ENCODE results near the gene DDX3Y.

Gene DDX3Y

DNA sequence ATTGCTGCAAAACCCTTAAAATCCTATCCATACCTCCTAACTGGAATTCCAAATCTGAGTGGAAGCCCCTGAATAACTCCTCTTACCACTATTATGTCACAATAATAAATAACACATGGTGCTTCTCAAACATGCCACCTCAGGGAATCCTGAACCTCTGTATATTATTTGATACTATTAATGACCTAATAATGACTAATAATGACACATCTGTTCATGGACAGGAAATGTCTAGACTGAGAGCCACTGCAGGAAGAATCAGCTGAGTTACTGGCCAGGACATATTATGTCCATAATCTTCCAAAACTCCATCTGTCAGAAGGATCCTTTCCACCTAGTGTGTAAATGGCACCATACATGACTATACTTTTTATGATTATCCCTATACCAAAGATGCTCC, 7.7 kb upstream of the DDX3Y start:
- TF ChIP-seq EZH2 (IDR thresholded peaks at IDR 0.05; ENCODE audit: borderline replicate concordance, low read length), result no peak
- TF ChIP-seq, protein P1, sequence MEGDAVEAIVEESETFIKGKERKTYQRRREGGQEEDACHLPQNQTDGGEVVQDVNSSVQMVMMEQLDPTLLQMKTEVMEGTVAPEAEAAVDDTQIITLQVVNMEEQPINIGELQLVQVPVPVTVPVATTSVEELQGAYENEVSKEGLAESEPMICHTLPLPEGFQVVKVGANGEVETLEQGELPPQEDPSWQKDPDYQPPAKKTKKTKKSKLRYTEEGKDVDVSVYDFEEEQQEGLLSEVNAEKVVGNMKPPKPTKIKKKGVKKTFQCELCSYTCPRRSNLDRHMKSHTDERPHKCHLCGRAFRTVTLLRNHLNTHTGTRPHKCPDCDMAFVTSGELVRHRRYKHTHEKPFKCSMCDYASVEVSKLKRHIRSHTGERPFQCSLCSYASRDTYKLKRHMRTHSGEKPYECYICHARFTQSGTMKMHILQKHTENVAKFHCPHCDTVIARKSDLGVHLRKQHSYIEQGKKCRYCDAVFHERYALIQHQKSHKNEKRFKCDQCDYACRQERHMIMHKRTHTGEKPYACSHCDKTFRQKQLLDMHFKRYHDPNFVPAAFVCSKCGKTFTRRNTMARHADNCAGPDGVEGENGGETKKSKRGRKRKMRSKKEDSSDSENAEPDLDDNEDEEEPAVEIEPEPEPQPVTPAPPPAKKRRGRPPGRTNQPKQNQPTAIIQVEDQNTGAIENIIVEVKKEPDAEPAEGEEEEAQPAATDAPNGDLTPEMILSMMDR (IDR thresholded peaks at IDR 0.05; ENCODE audit: low read length), result no peak
- no peaks in the 10 kb centered on the region for H3K27me3 ChIP-seq (ENCODE audit: insufficient read depth, low read length)
- no peak overlapping the region for H2AFZ ChIP-seq (ENCODE audit: low read length)
- no peaks in the 10 kb centered on the region for H3K4me1 ChIP-seq (ENCODE audit: insufficient read depth, low read length, severe bottlenecking)
- no peaks in the 10 kb centered on the region for H3F3A ChIP-seq (ENCODE audit: insufficient read depth, low read length)
- H3K27ac ChIP-seq (ENCODE audit: low read depth, low read length, poor library complexity, severe bottlenecking), result no peak overlapping the region
- H3K9me2 ChIP-seq (ENCODE audit: low read depth, low read length), result no peaks in the 10 kb centered on the region
- no peaks in the 10 kb centered on the region for H3K79me2 ChIP-seq (ENCODE audit: insufficient read depth, low read length)
- H3K36me3 ChIP-seq (ENCODE audit: insufficient read depth, low read length), result no peaks in the 10 kb centered on the region
- H4K20me1 ChIP-seq (ENCODE audit: insufficient read depth, low read length), result no peaks in the 10 kb centered on the region
- H3K9ac ChIP-seq (ENCODE audit: low read length), result no peak overlapping the region
- H3K9me3 ChIP-seq (ENCODE audit: low read length), result no peaks in the 10 kb centered on the region
- no peak overlapping the region for H3K4me3 ChIP-seq (ENCODE audit: low read depth, low read length, poor library complexity, severe bottlenecking)
- no peak overlapping the region for H3K4me2 ChIP-seq (ENCODE audit: low read length)

DNA sequence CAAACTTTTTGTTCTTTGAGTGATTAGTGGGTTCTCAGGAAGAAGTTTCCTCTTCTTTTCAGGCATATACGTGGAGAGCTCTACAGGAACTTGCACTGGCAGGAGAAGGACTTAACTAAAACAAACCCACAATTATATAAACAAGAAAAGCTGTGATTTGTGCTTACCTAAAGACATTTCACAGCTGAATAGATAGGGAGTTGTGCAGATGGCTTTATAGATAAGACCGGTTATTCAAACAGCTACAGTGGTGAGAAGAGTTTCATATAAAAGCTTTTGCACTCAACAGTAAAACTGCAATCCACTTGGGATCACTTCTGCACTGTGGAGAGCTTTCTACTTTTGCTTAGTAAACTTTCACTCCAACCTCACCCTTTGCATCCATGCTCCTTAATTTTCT, 6.1 kb upstream of the DDX3Y start:
- Histone ChIP-seq H3K79me2 (ENCODE audit: insufficient read depth, low read length) (no peaks in the 10 kb centered on the region), H3K9me2 (ENCODE audit: low read depth, low read length) (no peaks in the 10 kb centered on the region), H3K27me3 (ENCODE audit: insufficient read depth, low read length) (no peaks in the 10 kb centered on the region), H3K36me3 (ENCODE audit: insufficient read depth, low read length) (no peaks in the 10 kb centered on the region), H3K4me3 (ENCODE audit: low read depth, low read length, poor library complexity, severe bottlenecking) (no peak overlapping the region), H3K4me1 (ENCODE audit: insufficient read depth, low read length, severe bottlenecking) (no peaks in the 10 kb centered on the region), H3K4me2 (ENCODE audit: low read length) (no peak overlapping the region), H3K9ac (ENCODE audit: low read length) (no peak overlapping the region), H4K20me1 (ENCODE audit: insufficient read depth, low read length) (no peaks in the 10 kb centered on the region), H3F3A (ENCODE audit: insufficient read depth, low read length) (no peaks in the 10 kb centered on the region), H2AFZ (ENCODE audit: low read length) (no peak overlapping the region), H3K9me3 (ENCODE audit: low read length) (no peaks in the 10 kb centered on the region), H3K27ac (ENCODE audit: low read depth, low read length, poor library complexity, severe bottlenecking) (no peak overlapping the region)
- TF ChIP-seq, protein P1 (IDR thresholded peaks at IDR 0.05; ENCODE audit: low read length), result no peak
- TF ChIP-seq EZH2 (IDR thresholded peaks at IDR 0.05; ENCODE audit: borderline replicate concordance, low read length), result no peak

DNA sequence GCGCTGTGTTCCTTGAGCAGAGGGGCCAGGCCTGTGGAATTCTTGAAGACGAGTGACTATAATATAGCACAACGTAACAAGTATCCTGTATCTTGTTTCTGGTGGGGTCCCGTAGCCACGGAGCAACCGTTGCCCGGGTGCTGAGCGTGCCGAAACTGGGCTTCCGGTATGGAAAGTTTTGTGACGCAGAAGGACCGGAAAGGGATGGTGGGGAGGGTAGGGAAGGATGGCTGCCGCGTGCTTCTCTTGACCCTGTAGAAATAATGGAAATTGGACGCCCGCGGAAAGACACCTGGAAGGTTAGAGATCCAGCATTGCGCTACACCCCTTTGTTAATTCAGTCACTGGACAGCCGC, 827 bp downstream of the DDX3Y start:
- Histone ChIP-seq H3K79me2 (ENCODE audit: insufficient read depth, low read length) (peaks cover 49% of the 10 kb centered on the region), H3K9me3 (ENCODE audit: low read length) (no peaks in the 10 kb centered on the region), H3K4me1 (ENCODE audit: insufficient read depth, low read length, severe bottlenecking) (peaks cover 19% of the 10 kb centered on the region), H3K4me2 (ENCODE audit: low read length) (peak overlapping the region; percentile 78), H3K27me3 (ENCODE audit: insufficient read depth, low read length) (no peaks in the 10 kb centered on the region), H3K4me3 (ENCODE audit: low read depth, low read length, poor library complexity, severe bottlenecking) (peak overlapping the region; percentile 100), H3K36me3 (ENCODE audit: insufficient read depth, low read length) (peaks cover 32% of the 10 kb centered on the region), H3K9me2 (ENCODE audit: low read depth, low read length) (no peaks in the 10 kb centered on the region), H4K20me1 (ENCODE audit: insufficient read depth, low read length) (no peaks in the 10 kb centered on the region), H2AFZ (ENCODE audit: low read length) (no peak overlapping the region), H3F3A (ENCODE audit: insufficient read depth, low read length) (no peaks in the 10 kb centered on the region), H3K27ac (ENCODE audit: low read depth, low read length, poor library complexity, severe bottlenecking) (peak overlapping the region; percentile 95), H3K9ac (ENCODE audit: low read length) (peak overlapping the region; percentile 99)
- TF ChIP-seq, protein P1 (IDR thresholded peaks at IDR 0.05; ENCODE audit: low read length), result no peak
- TF ChIP-seq EZH2 (IDR thresholded peaks at IDR 0.05; ENCODE audit: borderline replicate concordance, low read length), result no peak

Measured in OCI-LY1 (cell line).